WI38 (cell line): ENCODE results near the gene MEGF6.

Experiments
- H3K4me3 ChIP-seq: 2 replicates; pipeline ENCODE4 v1.5.1; 2011; ENCODE audit warnings: low read depth, mild to moderate bottlenecking, control low read depth, low read length
- CTCF ChIP-seq: IDR thresholded peaks from 2 replicates; pipeline ENCODE4 v1.5.1; 2012; ENCODE audit warnings: low read depth, mild to moderate bottlenecking, control low read depth, low read length

Gene MEGF6

DNA sequence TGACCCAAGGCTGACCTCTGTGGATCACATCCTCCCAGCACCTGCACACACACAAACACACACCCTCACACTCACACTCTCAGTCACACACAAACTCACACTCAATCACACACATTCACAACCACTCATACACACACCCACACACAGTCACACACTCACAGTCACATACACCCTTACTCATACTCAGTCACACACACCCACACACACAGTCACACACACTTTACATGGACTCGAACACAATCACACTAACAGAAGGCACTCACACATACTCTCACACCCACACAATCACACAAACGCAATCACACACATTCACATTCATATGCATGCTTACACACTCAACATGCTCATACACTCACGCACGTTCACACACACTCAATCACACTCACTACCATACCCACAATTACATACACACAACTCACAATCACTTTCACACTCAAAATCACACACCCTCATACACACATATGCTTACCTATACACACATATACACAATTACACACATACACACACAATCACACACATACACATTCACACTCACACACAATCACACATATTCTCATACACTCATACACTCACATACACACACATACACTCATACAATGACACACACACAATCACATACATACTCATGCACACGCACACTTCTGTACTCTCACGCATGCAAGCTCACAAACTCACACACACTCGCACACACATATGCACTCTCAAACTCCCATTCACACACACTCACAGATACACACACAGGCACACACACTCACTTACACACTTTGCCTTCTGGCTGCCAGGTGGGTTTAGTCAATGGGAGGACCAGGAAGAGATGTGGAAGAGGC lies 6.1 kb downstream of the MEGF6 start:
- TF ChIP-seq CTCF: no peak
- no peak overlapping the region for H3K4me3 ChIP-seq

GRCh38 chr1:3604468-3604974 lies 6.8 kb downstream of the MEGF6 start:
- TF ChIP-seq CTCF: no peak
- no peak overlapping the region for H3K4me3 ChIP-seq

- TF ChIP-seq CTCF: no peak
- no peak overlapping the region for H3K4me3 ChIP-seq
Observed at GRCh38 chr1:3603571-3604467, 7.5 kb downstream of the MEGF6 start.

- no peak overlapping the region for H3K4me3 ChIP-seq
- TF ChIP-seq CTCF: no peak
Observed at GRCh38 chr1:3603156-3603555, 8.2 kb downstream of the MEGF6 start.

GRCh38 chr1:3602375-3602774 lies 8.9 kb downstream of the MEGF6 start:
- no peak overlapping the region for H3K4me3 ChIP-seq
- TF ChIP-seq CTCF: no peak

DNA sequence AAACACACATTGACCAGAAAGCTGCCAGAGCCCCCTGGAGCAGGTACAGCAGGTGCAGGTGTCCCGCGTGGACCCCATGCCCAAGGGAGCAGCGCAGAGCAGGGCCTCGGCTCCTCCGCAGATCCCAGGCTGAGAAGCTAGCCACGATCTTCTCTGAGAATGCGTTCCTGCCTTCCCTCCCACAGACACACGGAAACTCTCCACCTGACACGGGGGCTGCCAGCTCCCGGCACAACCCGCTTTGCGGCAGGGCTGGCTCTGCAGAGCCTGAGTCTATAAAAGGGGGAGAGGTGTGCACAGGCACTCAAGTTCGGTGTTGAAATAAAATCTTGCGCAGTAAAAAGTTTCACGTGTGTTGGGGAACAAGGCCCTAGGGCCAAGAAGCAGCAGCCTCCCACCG lies 9.6 kb downstream of the MEGF6 start:
- no peak overlapping the region for H3K4me3 ChIP-seq
- TF ChIP-seq CTCF: no peak
